Dermis microvascular lymphatic vessel endothelial cell (primary cell): ENCODE data around the gene C20orf173. TPM values are rescaled to one million over a fixed set of nuclear protein-coding genes. Genes with fewer than 3 reads are reported as not detected.

Source experiments
- DNase-seq, 2 donors: peaks; one replicate each; pipeline versions ENCODE4 v3.0.0 to v3.0.0-alpha.2; 2010; ENCODE audit warnings: low read depth in 2 of 2
- total RNA-seq: library from RNA; depleted of rRNA; stranded (reverse); fragments of >200 nt; gene quantifications from 2 replicates; pipeline ENCODE4 v1.2.1, GENCODE V29; 2014

The C20orf173 gene
- total RNA-seq, 1 donor from 2014 or later, result not detected

GRCh38 chr20:35506872-35507638 lies 22.4 kb downstream of the C20orf173 start:
- DNase-seq, result peak in 1 of 2 donors; percentile 35

DNA sequence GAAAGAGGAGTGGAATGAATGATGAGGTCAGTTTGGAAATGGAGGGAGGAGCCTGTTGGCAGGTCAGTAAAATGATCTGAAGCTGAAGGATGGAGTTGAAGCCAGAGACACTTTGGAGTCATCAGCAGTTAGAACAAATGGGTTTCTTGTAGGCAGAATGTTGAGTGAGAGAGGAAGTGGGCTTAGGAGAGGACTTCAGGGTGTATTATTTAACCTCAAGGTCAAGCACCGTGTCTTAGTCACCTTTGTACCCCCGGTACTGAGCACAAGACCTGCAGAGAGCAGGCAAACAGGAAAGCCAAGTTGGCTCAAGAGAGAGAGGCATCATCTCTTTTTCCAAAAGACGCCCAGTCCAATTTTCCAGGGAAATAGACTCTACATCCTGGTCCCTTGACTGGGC lies 23.3 kb downstream of the C20orf173 start:
- DNase-seq, result no peak

GRCh38 chr20:35504751-35505150 lies 24.7 kb downstream of the C20orf173 start:
- DNase-seq, result no peak

GRCh38 chr20:35503841-35504561 lies 25.5 kb downstream of the C20orf173 start:
- no peak for DNase-seq

DNA sequence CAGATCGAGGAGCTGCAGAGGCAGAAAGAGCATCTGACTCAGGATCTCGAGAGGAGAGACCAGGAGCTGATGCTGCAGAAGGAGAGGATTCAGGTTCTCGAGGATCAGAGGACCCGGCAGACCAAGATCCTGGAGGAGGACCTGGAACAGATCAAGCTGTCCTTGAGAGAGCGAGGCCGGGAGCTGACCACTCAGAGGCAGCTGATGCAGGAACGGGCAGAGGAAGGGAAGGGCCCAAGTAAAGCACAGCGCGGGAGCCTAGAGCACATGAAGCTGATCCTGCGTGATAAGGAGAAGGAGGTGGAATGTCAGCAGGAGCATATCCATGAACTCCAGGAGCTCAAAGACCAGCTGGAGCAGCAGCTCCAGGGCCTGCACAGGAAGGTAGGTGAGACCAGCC lies 26.2 kb downstream of the C20orf173 start:
- no peak for DNase-seq

GRCh38 chr20:35502352-35502751 lies 27.1 kb downstream of the C20orf173 start:
- no peak for DNase-seq

- no peak for DNase-seq
Measured at GRCh38 chr20:35499271-35499670, 30.2 kb downstream of the C20orf173 start.

GRCh38 chr20:35497780-35498189 lies 31.7 kb downstream of the C20orf173 start:
- no peak for DNase-seq

DNA sequence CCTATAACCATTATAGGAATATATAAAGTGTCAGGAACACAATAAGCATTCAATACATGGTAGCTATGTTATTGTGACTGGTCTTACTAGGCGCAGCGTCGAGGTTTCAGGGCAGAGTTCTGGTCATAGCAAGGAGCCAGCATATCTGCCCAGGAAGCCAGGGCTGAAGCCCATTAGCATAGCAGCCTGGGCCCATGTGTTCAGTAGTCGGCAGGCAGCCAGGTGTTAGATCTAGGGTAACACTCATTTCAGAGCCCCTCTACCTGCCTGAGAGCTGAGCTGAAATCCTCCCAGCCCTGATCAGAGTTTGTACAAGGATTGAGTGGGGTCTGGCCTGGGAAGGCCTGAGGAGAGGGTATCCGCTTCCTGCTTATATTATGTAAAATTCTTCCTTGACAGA lies 32.1 kb downstream of the C20orf173 start:
- no peak for DNase-seq

DNA sequence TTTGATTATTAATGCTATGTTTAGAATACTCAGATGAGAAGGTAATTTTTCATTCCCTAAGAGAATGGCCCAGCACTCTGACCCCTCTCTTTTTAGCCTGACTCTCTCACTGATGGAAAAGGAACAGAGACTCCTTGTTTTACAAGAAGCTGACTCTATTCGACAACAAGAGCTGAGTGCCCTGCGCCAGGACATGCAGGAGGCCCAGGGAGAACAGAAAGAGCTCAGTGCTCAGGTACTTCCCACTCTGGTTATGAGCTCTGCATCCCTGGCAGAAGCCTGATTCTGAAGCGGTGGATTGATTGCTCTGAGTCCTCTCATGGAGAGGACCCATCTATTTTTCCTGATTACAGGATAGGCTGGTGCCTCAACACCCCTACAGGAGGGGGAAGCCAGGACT lies 33.0 kb downstream of the C20orf173 start:
- no peak for DNase-seq

DNA sequence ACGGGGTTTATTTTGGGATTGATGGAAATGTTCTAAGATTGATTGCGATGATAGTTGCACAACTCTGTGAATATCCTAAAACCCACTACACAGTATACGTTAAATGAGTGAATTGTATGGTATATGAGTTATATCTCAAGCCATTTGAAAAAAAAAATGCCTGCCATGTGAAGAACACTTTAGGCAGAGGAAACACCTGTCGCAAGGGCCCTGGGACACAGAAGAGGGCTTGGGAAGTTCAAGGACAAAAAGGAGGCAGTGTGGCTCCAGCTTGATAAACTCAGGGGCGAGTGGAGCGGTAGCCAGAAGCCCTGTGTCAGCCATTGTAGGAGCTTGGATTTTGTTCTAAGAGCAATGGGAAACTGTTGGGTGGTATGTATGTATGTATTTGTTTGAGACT lies 37.1 kb downstream of the C20orf173 start:
- DNase-seq, result no peak

GRCh38 chr20:35491823-35492222 lies 37.6 kb downstream of the C20orf173 start:
- no peak for DNase-seq

- DNase-seq, result peak in 1 of 2 donors; percentile 33
Measured at GRCh38 chr20:35490736-35491181, 38.7 kb downstream of the C20orf173 start.

- DNase-seq, result no peak
Measured at GRCh38 chr20:35489717-35490116, 39.7 kb downstream of the C20orf173 start.

GRCh38 chr20:35487479-35487878 lies 42.0 kb downstream of the C20orf173 start:
- no peak for DNase-seq

GRCh38 chr20:35479798-35480197 lies 49.7 kb downstream of the C20orf173 start:
- DNase-seq, result no peak

- peak in 1 of 2 donors; percentile 28 for DNase-seq
Measured at GRCh38 chr20:35478804-35479472, 50.5 kb downstream of the C20orf173 start.

Other genes starting within 250 kb of the C20orf173 start
- gene EIF6, start 244.9 kb downstream of the C20orf173 start, total RNA-seq, result 173 and 178 TPM in 2 replicates
- gene FAM83C, start 237.2 kb downstream of the C20orf173 start, total RNA-seq, result not detected in 2 replicates
- 20.8 and 21.6 TPM in 2 replicates for gene UQCC1, start 117.7 kb downstream of the C20orf173 start, total RNA-seq
- not detected in 2 replicates for gene GDF5, start 91.4 kb downstream of the C20orf173 start, total RNA-seq
- 6.7 and 7.3 TPM in 2 replicates for gene CEP250, start 74.1 kb downstream of the C20orf173 start, total RNA-seq
- gene ERGIC3, start 12.4 kb upstream of the C20orf173 start, total RNA-seq, result 287 and 401 TPM in 2 replicates
- 10.5 and 18.6 TPM in 2 replicates for gene SPAG4, start 86.2 kb upstream of the C20orf173 start, total RNA-seq
- gene CPNE1, start 135.2 kb upstream of the C20orf173 start, total RNA-seq, result 142 and 145 TPM in 2 replicates
- 33.0 and 39.7 TPM in 2 replicates for gene RBM12, start 135.2 kb upstream of the C20orf173 start, total RNA-seq
- 15.1 and 20.1 TPM in 2 replicates for gene NFS1, start 169.7 kb upstream of the C20orf173 start, total RNA-seq
- gene ROMO1, start 169.8 kb upstream of the C20orf173 start, total RNA-seq, result 176 and 319 TPM in 2 replicates
- gene RBM39, start 212.6 kb upstream of the C20orf173 start, total RNA-seq, result 255 and 271 TPM in 2 replicates
- gene PHF20, start 242.4 kb upstream of the C20orf173 start, total RNA-seq, result 22.1 and 23.8 TPM in 2 replicates